Right lobe of liver (tissue), 4 donors: Measurements from ENCODE around the gene STOM.

Experiments
- CTCF ChIP-seq, 4 donors: fragments of 200-600 bp in 3 of 4; fragments of 450-650 bp in 1 of 4; IDR thresholded peaks; one replicate each; pipeline versions ENCODE4 v1.5.1 to v1.8.0; 2016 to 2022; ENCODE audit warnings: antibody characterized with exemption in 4 of 4, mild to moderate bottlenecking in 2 of 4
- POLR2A ChIP-seq: fragments of 450-650 bp; IDR thresholded peaks from one replicate; pipeline ENCODE4 v1.6.1; 2017; ENCODE audit warnings: antibody characterized with exemption, mild to moderate bottlenecking
- donor health status: DM: no; HTN: no; CAD: no.
- donor health status: DM: no; HTN: no; CAD: no.
- donor health status: DM: no; HTN: yes; CAD: no.

DNA sequence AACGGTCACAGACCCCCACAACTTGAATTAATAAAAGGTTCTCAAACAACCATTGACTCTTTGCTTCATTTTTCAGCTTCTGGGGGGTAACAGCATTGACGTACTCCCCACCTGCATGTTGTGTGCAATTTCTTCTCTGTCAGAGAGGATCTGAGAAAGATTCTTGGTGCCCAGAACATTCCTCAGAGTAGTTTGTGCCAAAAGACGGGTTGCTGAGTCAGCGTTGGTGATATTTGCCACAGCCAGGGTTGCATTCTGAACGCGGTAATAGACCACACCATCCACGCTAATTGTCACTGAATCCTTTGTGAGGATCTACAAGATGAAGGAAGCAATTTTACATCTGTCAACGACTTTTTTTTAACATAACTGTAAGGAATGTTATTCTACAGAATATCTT is 21.0 kb downstream of the STOM start:
- TF ChIP-seq CTCF (IDR thresholded peaks at IDR 0.05) (no peak), POLR2A (no peak)
